H1 (cell line): ENCODE results near the gene MVK. TPM values are rescaled to one million over a fixed set of nuclear protein-coding genes. Genes with fewer than 3 reads are reported as not detected.

ENCODE experiments used
- CTCF ChIA-PET: fragments of 300-600 bp; sonication (Branson Sonifier 250); formaldehyde crosslinking; loops from one replicate; lab custom pipeline; 2021; ENCODE audit not compliant: partially characterized antibody; lab: Charles Lee
- POLR2A ChIA-PET: fragments of 300-600 bp; sonication (Branson Sonifier 250); formaldehyde crosslinking; loops from one replicate; lab custom pipeline; 2021; ENCODE audit warnings: inconsistent platforms; ENCODE audit not compliant: partially characterized antibody; lab: Charles Lee
- DNase-seq, 2 experiments: peaks; one replicate each; pipeline versions ENCODE4 v3.0.0 to v3.0.0-alpha.2; 2010 to 2022; ENCODE audit warnings: low spot score in 2 of 2, low read depth in 1 of 2, mixed read lengths in 1 of 2
- FAIRE-seq: peaks from 2 replicates; lab custom pipeline; 2011; peaks lifted over from hg19 to GRCh38; lab: Jason Lieb, UNC
- H2AFZ ChIP-seq: 2 replicates; pipeline ENCODE4 v1.8.1; 2012; ENCODE audit warnings: low read length, inconsistent platforms
- H2AK5ac ChIP-seq: 2 replicates; pipeline ENCODE4 v1.6.1; 2013; ENCODE audit warnings: low read depth, low read length
- H2BK120ac ChIP-seq: replicated peaks from 2 replicates; pipeline ENCODE3; 2013; ENCODE audit warnings: low read depth, low read length, inconsistent platforms
- H2BK12ac ChIP-seq: 2 replicates; pipeline ENCODE4 v1.6.1; 2013; ENCODE audit warnings: low read depth, low read length
- H2BK15ac ChIP-seq: 2 replicates; pipeline ENCODE4 v1.6.1; 2013; ENCODE audit warnings: low read length
- H2BK20ac ChIP-seq: 2 replicates; pipeline ENCODE4 v1.6.1; 2013; ENCODE audit warnings: low read length
- H2BK5ac ChIP-seq: 2 replicates; pipeline ENCODE4 v1.6.1; 2013; ENCODE audit warnings: low read depth, low read length
- H3K14ac ChIP-seq: 2 replicates; pipeline ENCODE4 v1.6.1; 2013; ENCODE audit warnings: inconsistent platforms; ENCODE audit not compliant: insufficient read length
- H3K18ac ChIP-seq: 2 replicates; pipeline ENCODE4 v1.6.1; 2013; ENCODE audit warnings: low read length; ENCODE audit errors: extremely low read depth
- H3K23ac ChIP-seq: 2 replicates; pipeline ENCODE4 v1.6.1; 2013; ENCODE audit warnings: inconsistent platforms; ENCODE audit not compliant: insufficient read length
- H3K23me2 ChIP-seq: 2 replicates; pipeline ENCODE4 v1.6.1; 2013; ENCODE audit warnings: low read depth, low read length
- H3K27ac ChIP-seq: 2 replicates; pipeline ENCODE4 v1.6.1; 2011; ENCODE audit warnings: low read depth, low read length, inconsistent platforms
- H3K27me3 ChIP-seq, 4 experiments: replicated peaks in 1 of 4; 1 replicate in 1 of 4; 2 replicates in 3 of 4; pipeline versions ENCODE4 v1.6.1 to v1.8.1; 2011 to 2013; ENCODE audit warnings: low read length in 3 of 4, mild to moderate bottlenecking in 3 of 4, inconsistent platforms in 2 of 4, mixed read lengths in 2 of 4, moderate library complexity in 1 of 4; ENCODE audit not compliant: control insufficient read depth in 3 of 4, insufficient read depth in 3 of 4; ENCODE audit errors: extremely low read depth in 1 of 4
- H3K36me3 ChIP-seq, 4 experiments: 2 replicates each; pipeline versions ENCODE4 v1.6.1 to v1.8.1; 2011 to 2013; ENCODE audit warnings: mild to moderate bottlenecking in 4 of 4, low read length in 3 of 4, moderate library complexity in 2 of 4, control low read depth in 1 of 4, inconsistent platforms in 1 of 4; ENCODE audit not compliant: insufficient read depth in 4 of 4, control insufficient read depth in 2 of 4
- H3K4ac ChIP-seq: replicated peaks from 2 replicates; pipeline ENCODE3; 2013; ENCODE audit warnings: low read length, low read depth, mixed read lengths, inconsistent platforms; ENCODE audit not compliant: insufficient read length
- H3K4me1 ChIP-seq, 4 experiments: replicated peaks in 1 of 4; 1 replicate in 1 of 4; 2 replicates in 3 of 4; pipeline versions ENCODE4 v1.6.1 to v1.8.1; 2011 to 2013; ENCODE audit warnings: low read length in 3 of 4, inconsistent platforms in 2 of 4, mixed read lengths in 1 of 4; ENCODE audit not compliant: insufficient read depth in 4 of 4, control insufficient read depth in 3 of 4
- H3K4me2 ChIP-seq, 2 experiments: 2 replicates each; pipeline versions ENCODE4 v1.6.1 to v1.8.1; 2011 to 2013; ENCODE audit warnings: low read depth in 2 of 2, low read length in 2 of 2, control low read depth in 1 of 2, inconsistent platforms in 1 of 2, mild to moderate bottlenecking in 1 of 2; ENCODE audit not compliant: insufficient read depth in 1 of 2
- H3K4me3 ChIP-seq, 4 experiments: fragments of 200-600, 300-600 bp in 1 of 4; sonication (generic), shearing (Covaris generic), sonication (Bioruptor Twin) in 1 of 4; 2 replicates each; pipeline versions ENCODE4 v1.5.1 to v1.8.1; 2011 to 2016; ENCODE audit warnings: low read length in 4 of 4, low read depth in 3 of 4, control low read depth in 2 of 4, inconsistent platforms in 2 of 4, mild to moderate bottlenecking in 2 of 4, mixed read lengths in 1 of 4, moderate library complexity in 1 of 4; ENCODE audit not compliant: insufficient read depth in 2 of 4; ENCODE audit errors: extremely low read depth in 1 of 4
- H3K56ac ChIP-seq: replicated peaks from 2 replicates; pipeline ENCODE3; 2013; ENCODE audit warnings: low read depth, mild to moderate bottlenecking, mixed read lengths, low read length, inconsistent platforms; ENCODE audit not compliant: insufficient read length
- H3K79me1 ChIP-seq: 2 replicates; pipeline ENCODE4 v1.6.1; 2013; ENCODE audit warnings: low read depth, low read length, control low read depth
- H3K79me2 ChIP-seq, 2 experiments: 2 replicates each; pipeline versions ENCODE4 v1.6.1 to v1.8.1; 2012 to 2013; ENCODE audit warnings: low read length in 2 of 2, mild to moderate bottlenecking in 2 of 2, inconsistent platforms in 1 of 2; ENCODE audit not compliant: insufficient read depth in 2 of 2, control insufficient read depth in 1 of 2
- H3K9ac ChIP-seq, 4 experiments: replicated peaks in 1 of 4; 1 replicate in 1 of 4; 2 replicates in 3 of 4; pipeline versions ENCODE4 v1.6.1 to v1.8.1; 2011 to 2013; ENCODE audit warnings: low read depth in 3 of 4, low read length in 3 of 4, control low read depth in 2 of 4, mild to moderate bottlenecking in 2 of 4, moderate library complexity in 2 of 4, inconsistent platforms in 1 of 4; ENCODE audit errors: extremely low read depth in 1 of 4
- H3K9me3 ChIP-seq, 2 experiments: 2 replicates each; pipeline versions ENCODE4 v1.6.1 to v1.8.1; 2012 to 2013; ENCODE audit warnings: mild to moderate bottlenecking in 2 of 2, moderate library complexity in 2 of 2, control low read depth in 1 of 2, inconsistent platforms in 1 of 2, low read depth in 1 of 2, low read length in 1 of 2, mixed read lengths in 1 of 2; ENCODE audit not compliant: insufficient read depth in 2 of 2
- H4K20me1 ChIP-seq, 2 experiments: replicated peaks in 1 of 2; 2 replicates each; pipeline versions ENCODE3 to v1.8.1; 2011 to 2013; ENCODE audit warnings: inconsistent platforms in 2 of 2, low read length in 2 of 2, mild to moderate bottlenecking in 1 of 2; ENCODE audit not compliant: insufficient read depth in 2 of 2, control insufficient read depth in 1 of 2
- H4K5ac ChIP-seq: 2 replicates; pipeline ENCODE4 v1.6.1; 2013; ENCODE audit warnings: low read length, low read depth, mixed read lengths, inconsistent platforms; ENCODE audit not compliant: insufficient read length
- H4K8ac ChIP-seq: 2 replicates; pipeline ENCODE4 v1.8.0; 2013; ENCODE audit warnings: mild to moderate bottlenecking, moderate library complexity, low read length, inconsistent platforms; ENCODE audit not compliant: insufficient read depth; ENCODE audit errors: extremely low read depth
- H4K91ac ChIP-seq: replicated peaks from 2 replicates; pipeline ENCODE3; 2013; ENCODE audit warnings: low read length, mixed read lengths, inconsistent platforms; ENCODE audit not compliant: insufficient read length
- ASH2L ChIP-seq: fragments of 200-600, 300-600 bp; sonication (generic); IDR thresholded peaks from one replicate; pipeline ENCODE4 v1.7.1; 2017; ENCODE audit warnings: low read length
- CBX5 ChIP-seq: fragments of 300-800, 300-1000 bp; sonication (generic); IDR thresholded peaks from 2 replicates; pipeline ENCODE4 v1.7.1; 2016; ENCODE audit warnings: antibody characterized with exemption, low read length, low read depth
- EP300 ChIP-seq, 2 experiments: IDR thresholded peaks; 1 replicate in 1 of 2; 2 replicates in 1 of 2; pipeline ENCODE4 v1.6.1; 2011 to 2012; ENCODE audit warnings: low read depth in 2 of 2, low read length in 2 of 2, mild to moderate bottlenecking in 2 of 2, borderline replicate concordance in 1 of 2, inconsistent platforms in 1 of 2, moderate library complexity in 1 of 2
- HDAC2 ChIP-seq, 2 experiments: fragments of 300-600 bp in 1 of 2; sonication (generic) in 1 of 2; IDR thresholded peaks; 2 replicates each; pipeline ENCODE4 v1.6.1; 2011 to 2012; ENCODE audit warnings: low read depth in 2 of 2, low read length in 2 of 2, mild to moderate bottlenecking in 2 of 2, moderate library complexity in 2 of 2, borderline replicate concordance in 1 of 2, inconsistent platforms in 1 of 2
- MAX ChIP-seq: IDR thresholded peaks from 2 replicates; pipeline ENCODE4 v1.6.1; 2012; ENCODE audit warnings: inconsistent platforms
- NRF1 ChIP-seq: IDR thresholded peaks from 2 replicates; pipeline ENCODE4 v1.6.1; 2011; ENCODE audit warnings: mild to moderate bottlenecking, low read depth, low read length, improper control_type of control experiment
- POLR2A ChIP-seq, 2 experiments: IDR thresholded peaks; 1 replicate in 1 of 2; 2 replicates in 1 of 2; pipeline ENCODE4 v1.6.1; 2011; ENCODE audit warnings: low read depth in 2 of 2, low read length in 2 of 2, mild to moderate bottlenecking in 2 of 2; ENCODE audit errors: control extremely low read depth in 1 of 2
- SIN3A ChIP-seq, 2 experiments: IDR thresholded peaks in 1 of 2; conservative IDR thresholded peaks in 1 of 2; 2 replicates each; pipeline ENCODE4 v1.6.1; 2011 to 2012; ENCODE audit warnings: low read length in 2 of 2, improper control_type of control experiment in 1 of 2, low read depth in 1 of 2, mild to moderate bottlenecking in 1 of 2
- SRF ChIP-seq: IDR thresholded peaks from 2 replicates; pipeline ENCODE4 v1.6.1; 2011; ENCODE audit warnings: mild to moderate bottlenecking, low read depth, low read length, moderate library complexity
- TAF1 ChIP-seq: IDR thresholded peaks from 2 replicates; pipeline ENCODE4 v1.6.1; 2011; ENCODE audit warnings: mild to moderate bottlenecking, low read depth, low read length
- TAF7 ChIP-seq: optimal IDR thresholded peaks from 2 replicates; pipeline ENCODE3; 2011; ENCODE audit warnings: low read depth, mild to moderate bottlenecking, inconsistent platforms, low read length, moderate library complexity, borderline replicate concordance
- TCF12 ChIP-seq: IDR thresholded peaks from 2 replicates; pipeline ENCODE4 v1.6.1; 2011; ENCODE audit warnings: low read depth, mild to moderate bottlenecking, low read length
- USF2 ChIP-seq: IDR thresholded peaks from 2 replicates; pipeline ENCODE4 v1.6.1; 2011; ENCODE audit warnings: low read length, improper control_type of control experiment
- WGBS, 2 experiments: shearing (Covaris generic) in 1 of 2; methylation state at CpG; one replicate each; pipeline versions ENCODE4 v1.1.6 to v1.1.7; 2013 to 2015; ENCODE audit warnings: low lambda C conversion rate in 2 of 2, mixed read lengths in 2 of 2, inconsistent platforms in 1 of 2, low coverage in 1 of 2, missing lambda C conversion rate in 1 of 2; ENCODE audit not compliant: insufficient replicate concordance in 2 of 2, insufficient coverage in 1 of 2, insufficient read length in 1 of 2; ENCODE audit errors: extremely low coverage in 1 of 2, missing lambda C conversion rate in 1 of 2; 5-methylcytosine and 5-hydroxymethylcytosine counted together
- polyA plus RNA-seq, 7 experiments: library from polyadenylated mRNA; depleted of rRNA in 3 of 7; stranded (reverse) in 5 of 7; unstranded in 2 of 7; fragments of >200 nt in 5 of 7; fragments of 200-250 nt in 2 of 7; gene quantifications; 1 replicate in 5 of 7; 2 replicates in 1 of 7; 4 replicates in 1 of 7; pipeline versions ENCODE4 v1.2.1 to v1.2.3, GENCODE V29; 2011 to 2013; ENCODE audit warnings: missing spikeins in 2 of 7, mixed read lengths in 2 of 7
- total RNA-seq: library from RNA; stranded (reverse); fragmentation: NEBNext Ultra II Directional; extraction: Animal tissue kit (Norgen Biotek cat#: 25700); gene quantifications from 2 replicates; pipeline ENCODE4 v1.2.1, GENCODE V29; 2021

MVK gene
- total and polyA plus RNA-seq, 2 of the 8 experiments (the other 6 are each of a cell fraction or from before 2014, with no cell fraction given): 15.7 to 20.9 TPM

- no peak overlapping the region for H3K9ac ChIP-seq
Measured at GRCh38 chr12:109610523-109610922, 36.9 kb downstream of the MVK start.

More at GRCh38 chr12:109610523-109610922, 36.9 kb downstream of the MVK start:
- Histone ChIP-seq H4K5ac (no peak overlapping the region), H3K9me3 (no peaks in the 10 kb centered on the region), H3K36me3 (no peaks in the 10 kb centered on the region), H2BK5ac (no peak overlapping the region), H3K79me1 (no peaks in the 10 kb centered on the region), H4K91ac (no peak overlapping the region), H3K23me2 (no peaks in the 10 kb centered on the region), H3K23ac (no peak overlapping the region), H3K79me2 (no peaks in the 10 kb centered on the region), H2AK5ac (0 out of 2 replicates have a peak overlapping the region, but pooled peaks have one; percentile 39), H3K4ac (no peak overlapping the region), H2BK12ac (no peak overlapping the region; the same call in 1 of the 2 replicates), H3K27me3 (0 out of 7 replicates have a peak, but pooled peaks cover 0 to 2% (median 0%) of the 10 kb centered on the region in 4 experiments), H2BK15ac (no peak overlapping the region), H4K20me1 (no peaks in the 10 kb centered on the region), H2BK120ac (no peak overlapping the region), H4K8ac (no peak overlapping the region), H3K56ac (no peak overlapping the region), H3K4me3 (no peak overlapping the region), H3K18ac (no peak overlapping the region), H2BK20ac (no peak overlapping the region), H2AFZ (no peak overlapping the region), H3K4me1 (peaks cover 0 to 7% (median 1%) of the 10 kb centered on the region in 4 experiments; a peak in 5 of 7 replicates), H3K4me2 (no peak overlapping the region), H3K27ac (no peak overlapping the region), H3K14ac (no peak overlapping the region)
- ChIA-PET CTCF (interaction anchor here (0.8 to 5.7 kb wide), 2 partner anchors 13 to 166 kb away, joined by 3 to 37 read pairs; no protein-coding TSS in a partner anchor), POLR2A (no interaction called here)
- DNase-seq (no peak), FAIRE-seq (no peak)
- WGBS, 2 experiments: 91% methylated on average over 4 of the region's 4 CpGs; no CpG with 5 or more reads in 1 of the 2 experiments
- TF ChIP-seq NRF1 (no peak), USF2 (no peak), POLR2A (IDR thresholded peaks at IDR 0.05; ENCODE audit: control extremely low read depth in 1 of 2, low read depth in 2 of 2, low read length in 2 of 2) (no peak), SIN3A (conservative IDR thresholded peaks at IDR 0.05 in 1 of 2, IDR thresholded peaks at IDR 0.05 in 1 of 2; ENCODE audit: low read depth in 1 of 2, low read length in 2 of 2) (no peak), MAX (no peak), ASH2L (no peak), SRF (no peak), EP300 (IDR thresholded peaks at IDR 0.05; ENCODE audit: borderline replicate concordance in 1 of 2, low read depth in 2 of 2, low read length in 2 of 2) (no peak), TAF7 (no peak), CBX5 (no peak), TAF1 (no peak), TCF12 (no peak), HDAC2 (IDR thresholded peaks at IDR 0.05; ENCODE audit: borderline replicate concordance in 1 of 2, low read depth in 2 of 2, low read length in 2 of 2) (no peak)
